Measurements from ENCODE around the gene ATXN2L. TPM values are rescaled to one million over a fixed set of nuclear protein-coding genes. Genes with fewer than 3 reads are reported as not detected.

The ATXN2L gene
- total RNA-seq, 1 donor from 2014 or later, result 210 TPM

- DNase-seq (ENCODE audit: extremely low spot score, unreplicated experiment), result no peak
- Mint-ChIP-seq H3K36me3 (ENCODE audit: unreplicated experiment) (no peaks in the 10 kb centered on the region), H3K4me1 (ENCODE audit: unreplicated experiment) (peaks cover 7% of the 10 kb centered on the region), H3K4me3 (ENCODE audit: unreplicated experiment) (no peak overlapping the region), H3K27ac (ENCODE audit: unreplicated experiment) (peak overlapping the region; percentile 7), H3K9me3 (ENCODE audit: unreplicated experiment) (no peaks in the 10 kb centered on the region), H3K27me3 (ENCODE audit: unreplicated experiment) (no peaks in the 10 kb centered on the region)
- TF ChIP-seq, protein P1, sequence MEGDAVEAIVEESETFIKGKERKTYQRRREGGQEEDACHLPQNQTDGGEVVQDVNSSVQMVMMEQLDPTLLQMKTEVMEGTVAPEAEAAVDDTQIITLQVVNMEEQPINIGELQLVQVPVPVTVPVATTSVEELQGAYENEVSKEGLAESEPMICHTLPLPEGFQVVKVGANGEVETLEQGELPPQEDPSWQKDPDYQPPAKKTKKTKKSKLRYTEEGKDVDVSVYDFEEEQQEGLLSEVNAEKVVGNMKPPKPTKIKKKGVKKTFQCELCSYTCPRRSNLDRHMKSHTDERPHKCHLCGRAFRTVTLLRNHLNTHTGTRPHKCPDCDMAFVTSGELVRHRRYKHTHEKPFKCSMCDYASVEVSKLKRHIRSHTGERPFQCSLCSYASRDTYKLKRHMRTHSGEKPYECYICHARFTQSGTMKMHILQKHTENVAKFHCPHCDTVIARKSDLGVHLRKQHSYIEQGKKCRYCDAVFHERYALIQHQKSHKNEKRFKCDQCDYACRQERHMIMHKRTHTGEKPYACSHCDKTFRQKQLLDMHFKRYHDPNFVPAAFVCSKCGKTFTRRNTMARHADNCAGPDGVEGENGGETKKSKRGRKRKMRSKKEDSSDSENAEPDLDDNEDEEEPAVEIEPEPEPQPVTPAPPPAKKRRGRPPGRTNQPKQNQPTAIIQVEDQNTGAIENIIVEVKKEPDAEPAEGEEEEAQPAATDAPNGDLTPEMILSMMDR (IDR thresholded peaks at IDR 0.05), result no peak
Measured at GRCh38 chr16:28858421-28858820, 35.6 kb downstream of the ATXN2L start.

- H3K4me3 Mint-ChIP-seq (ENCODE audit: unreplicated experiment), result no peak overlapping the region
- DNase-seq (ENCODE audit: extremely low spot score, unreplicated experiment), result no peak
- no peaks in the 10 kb centered on the region for H3K9me3 Mint-ChIP-seq (ENCODE audit: unreplicated experiment)
- H3K27ac Mint-ChIP-seq (ENCODE audit: unreplicated experiment), result peak overlapping the region; percentile 62
- TF ChIP-seq, protein P1 (IDR thresholded peaks at IDR 0.05), result no peak
- H3K4me1 Mint-ChIP-seq (ENCODE audit: unreplicated experiment), result peaks cover 10% of the 10 kb centered on the region
- no peaks in the 10 kb centered on the region for H3K36me3 Mint-ChIP-seq (ENCODE audit: unreplicated experiment)
- H3K27me3 Mint-ChIP-seq (ENCODE audit: unreplicated experiment), result no peaks in the 10 kb centered on the region
Measured at GRCh38 chr16:28859326-28859725, 36.5 kb downstream of the ATXN2L start.

DNA sequence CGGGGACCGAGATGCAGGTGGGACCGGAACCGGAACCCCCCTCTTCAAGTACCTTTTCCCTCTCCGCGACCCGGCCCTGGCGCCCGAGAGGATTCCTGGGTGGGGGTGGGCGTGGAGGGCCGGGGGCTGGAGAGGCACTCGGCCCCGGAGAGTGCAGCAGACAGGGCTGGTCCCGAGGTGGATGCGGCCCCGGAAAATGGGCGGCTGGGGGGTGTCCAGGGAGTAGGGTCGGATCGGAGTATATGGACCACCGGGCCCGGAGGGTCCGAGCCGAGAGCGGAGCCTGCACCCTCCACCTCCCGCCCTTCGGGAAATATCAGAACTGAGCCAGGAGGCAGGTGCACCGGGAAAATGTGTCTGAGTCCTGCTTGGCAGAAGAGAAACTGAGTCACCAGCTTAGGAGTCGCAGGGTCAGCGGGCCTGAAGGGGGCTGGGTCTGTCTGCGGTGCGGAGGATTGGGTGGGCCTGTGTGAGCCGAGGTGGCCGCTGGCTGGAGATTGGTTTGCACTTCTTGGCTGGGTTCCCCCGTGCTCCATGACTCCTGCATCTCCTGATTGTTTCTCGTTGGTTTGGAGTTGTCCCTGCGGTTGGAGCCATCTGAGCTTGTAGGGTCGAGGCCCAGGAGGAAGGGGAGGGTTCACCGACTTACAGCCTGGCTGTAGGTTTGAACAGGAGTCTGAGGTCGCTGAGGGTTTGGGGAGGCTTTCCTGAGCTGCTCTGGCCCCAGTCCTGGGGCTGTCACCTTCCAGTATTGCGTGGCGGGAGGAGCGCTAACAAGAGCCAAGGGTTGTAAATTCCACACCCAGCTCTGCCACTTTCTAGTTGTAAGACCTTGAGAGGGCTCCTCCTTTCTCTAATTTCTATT is 41.4 kb downstream of the ATXN2L start:
- no peaks in the 10 kb centered on the region for H3K9me3 Mint-ChIP-seq (ENCODE audit: unreplicated experiment)
- TF ChIP-seq, protein P1 (IDR thresholded peaks at IDR 0.05), result no peak
- H3K27me3 Mint-ChIP-seq (ENCODE audit: unreplicated experiment), result no peaks in the 10 kb centered on the region
- peaks cover 24% of the 10 kb centered on the region for H3K4me1 Mint-ChIP-seq (ENCODE audit: unreplicated experiment)
- H3K4me3 Mint-ChIP-seq (ENCODE audit: unreplicated experiment), result peak overlapping the region; percentile 98
- peaks cover 10% of the 10 kb centered on the region for H3K36me3 Mint-ChIP-seq (ENCODE audit: unreplicated experiment)
- no peak for DNase-seq (ENCODE audit: extremely low spot score, unreplicated experiment)
- H3K27ac Mint-ChIP-seq (ENCODE audit: unreplicated experiment), result peak overlapping the region; percentile 99

DNA sequence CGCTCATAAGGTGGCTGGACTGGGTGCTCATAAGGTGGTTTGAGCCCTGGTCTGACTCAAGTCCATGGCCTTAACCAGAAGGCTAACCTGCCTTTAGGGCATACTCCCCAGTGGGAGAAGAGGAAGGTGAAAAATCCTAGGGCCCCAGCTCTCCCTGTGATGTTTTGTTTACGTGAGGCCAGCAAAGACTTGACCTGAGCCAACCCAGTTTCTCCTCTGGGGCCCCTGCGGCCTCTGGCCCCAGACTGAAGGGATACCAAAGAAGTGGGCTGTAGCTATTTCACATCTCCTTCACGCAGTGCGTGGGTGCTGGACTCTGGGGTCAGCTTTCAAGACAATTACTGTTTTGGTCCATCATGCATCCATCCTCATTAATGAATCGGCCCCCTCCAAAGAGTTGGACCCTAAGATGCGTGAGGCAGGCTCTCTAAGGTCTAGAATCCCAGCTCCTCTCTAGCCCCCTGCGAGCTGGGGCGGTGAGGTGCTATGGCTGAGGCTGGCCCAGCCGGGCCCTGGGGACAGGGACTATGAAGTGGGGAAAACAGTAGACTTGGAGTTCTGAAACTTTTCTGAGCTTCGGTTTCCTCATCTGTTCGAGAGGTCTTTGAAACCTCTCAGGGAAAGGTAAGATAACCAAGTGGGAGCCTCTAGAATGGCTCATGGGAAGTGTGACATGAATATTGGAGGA is 42.3 kb downstream of the ATXN2L start:
- H3K9me3 Mint-ChIP-seq (ENCODE audit: unreplicated experiment), result no peaks in the 10 kb centered on the region
- TF ChIP-seq, protein P1 (IDR thresholded peaks at IDR 0.05), result no peak
- no peaks in the 10 kb centered on the region for H3K27me3 Mint-ChIP-seq (ENCODE audit: unreplicated experiment)
- peaks cover 20% of the 10 kb centered on the region for H3K36me3 Mint-ChIP-seq (ENCODE audit: unreplicated experiment)
- no peak for DNase-seq (ENCODE audit: extremely low spot score, unreplicated experiment)
- peak overlapping the region; percentile 50 for H3K27ac Mint-ChIP-seq (ENCODE audit: unreplicated experiment)
- H3K4me1 Mint-ChIP-seq (ENCODE audit: unreplicated experiment), result peaks cover 24% of the 10 kb centered on the region
- H3K4me3 Mint-ChIP-seq (ENCODE audit: unreplicated experiment), result peak overlapping the region; percentile 98

Measured in osteocyte (in vitro differentiated cells).